ENCODE results near the gene ITGA3.

DNA sequence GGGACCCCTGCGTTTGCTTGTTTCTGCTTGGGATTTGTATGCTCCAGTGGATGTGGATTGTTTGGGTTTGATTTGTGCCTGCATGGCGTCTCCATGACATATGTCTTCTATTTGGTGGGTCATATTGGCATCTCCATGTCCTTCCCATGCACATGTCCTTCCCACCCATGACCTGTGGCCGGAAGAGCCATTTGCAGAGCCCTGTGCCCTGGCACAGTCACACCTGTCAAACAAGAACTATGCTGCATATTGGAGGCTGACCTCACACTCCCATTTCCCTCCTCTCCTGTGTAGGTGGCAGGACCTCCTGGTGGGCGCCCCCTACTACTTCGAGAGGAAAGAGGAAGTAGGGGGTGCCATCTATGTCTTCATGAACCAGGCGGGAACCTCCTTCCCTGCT is 15.8 kb downstream of the ITGA3 start:
- no peak for TF ChIP-seq POLR2A (IDR thresholded peaks at IDR 0.05; ENCODE audit: extremely low read depth, insufficient read length)
- TF ChIP-seq, protein P1, sequence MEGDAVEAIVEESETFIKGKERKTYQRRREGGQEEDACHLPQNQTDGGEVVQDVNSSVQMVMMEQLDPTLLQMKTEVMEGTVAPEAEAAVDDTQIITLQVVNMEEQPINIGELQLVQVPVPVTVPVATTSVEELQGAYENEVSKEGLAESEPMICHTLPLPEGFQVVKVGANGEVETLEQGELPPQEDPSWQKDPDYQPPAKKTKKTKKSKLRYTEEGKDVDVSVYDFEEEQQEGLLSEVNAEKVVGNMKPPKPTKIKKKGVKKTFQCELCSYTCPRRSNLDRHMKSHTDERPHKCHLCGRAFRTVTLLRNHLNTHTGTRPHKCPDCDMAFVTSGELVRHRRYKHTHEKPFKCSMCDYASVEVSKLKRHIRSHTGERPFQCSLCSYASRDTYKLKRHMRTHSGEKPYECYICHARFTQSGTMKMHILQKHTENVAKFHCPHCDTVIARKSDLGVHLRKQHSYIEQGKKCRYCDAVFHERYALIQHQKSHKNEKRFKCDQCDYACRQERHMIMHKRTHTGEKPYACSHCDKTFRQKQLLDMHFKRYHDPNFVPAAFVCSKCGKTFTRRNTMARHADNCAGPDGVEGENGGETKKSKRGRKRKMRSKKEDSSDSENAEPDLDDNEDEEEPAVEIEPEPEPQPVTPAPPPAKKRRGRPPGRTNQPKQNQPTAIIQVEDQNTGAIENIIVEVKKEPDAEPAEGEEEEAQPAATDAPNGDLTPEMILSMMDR (IDR thresholded peaks at IDR 0.05; ENCODE audit: low read depth, low read length): no peak

Data from NB4 (cell line).